ENCODE measurements around the gene NCK2. TPM values are rescaled to one million over a fixed set of nuclear protein-coding genes. Genes with fewer than 3 reads are reported as not detected.

Gene NCK2
- total RNA-seq, 3 donors from 2014 or later = 52.2 to 66.4 (median 57.6) TPM

GRCh38 chr2:105919826-105920225, 175.1 kb downstream of the NCK2 start:
- TF ChIP-seq, protein P1, sequence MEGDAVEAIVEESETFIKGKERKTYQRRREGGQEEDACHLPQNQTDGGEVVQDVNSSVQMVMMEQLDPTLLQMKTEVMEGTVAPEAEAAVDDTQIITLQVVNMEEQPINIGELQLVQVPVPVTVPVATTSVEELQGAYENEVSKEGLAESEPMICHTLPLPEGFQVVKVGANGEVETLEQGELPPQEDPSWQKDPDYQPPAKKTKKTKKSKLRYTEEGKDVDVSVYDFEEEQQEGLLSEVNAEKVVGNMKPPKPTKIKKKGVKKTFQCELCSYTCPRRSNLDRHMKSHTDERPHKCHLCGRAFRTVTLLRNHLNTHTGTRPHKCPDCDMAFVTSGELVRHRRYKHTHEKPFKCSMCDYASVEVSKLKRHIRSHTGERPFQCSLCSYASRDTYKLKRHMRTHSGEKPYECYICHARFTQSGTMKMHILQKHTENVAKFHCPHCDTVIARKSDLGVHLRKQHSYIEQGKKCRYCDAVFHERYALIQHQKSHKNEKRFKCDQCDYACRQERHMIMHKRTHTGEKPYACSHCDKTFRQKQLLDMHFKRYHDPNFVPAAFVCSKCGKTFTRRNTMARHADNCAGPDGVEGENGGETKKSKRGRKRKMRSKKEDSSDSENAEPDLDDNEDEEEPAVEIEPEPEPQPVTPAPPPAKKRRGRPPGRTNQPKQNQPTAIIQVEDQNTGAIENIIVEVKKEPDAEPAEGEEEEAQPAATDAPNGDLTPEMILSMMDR (IDR thresholded peaks at IDR 0.05) = peak; percentile 19
- intact Hi-C loops (cut with DNase I, micrococcal nuclease) = no loop called here
- no peaks in the 10 kb centered on the region for H3K4me1 ChIP-seq (ENCODE audit: low read depth)
- peaks cover 10% of the 10 kb centered on the region for H3K9me3 ChIP-seq
- H3K4me3 ChIP-seq = no peak overlapping the region
- DNase-seq (peak in 2 of 3 donors; percentile 35 to 44), ATAC-seq (peak; percentile 53)
- no peaks in the 10 kb centered on the region for H3K36me3 ChIP-seq (ENCODE audit: low read depth)

- no peaks in the 10 kb centered on the region for H3K36me3 ChIP-seq (ENCODE audit: low read depth)
- intact Hi-C loops (cut with DNase I, micrococcal nuclease) = no loop called here
- no peak for DNase-seq
- no peaks in the 10 kb centered on the region for H3K9me3 ChIP-seq
- H3K4me1 ChIP-seq (ENCODE audit: low read depth) = no peaks in the 10 kb centered on the region
- no peak for ATAC-seq
- TF ChIP-seq, protein P1 (IDR thresholded peaks at IDR 0.05) = no peak
- no peak overlapping the region for H3K4me3 ChIP-seq
These were observed 179.6 kb downstream of the NCK2 start for GRCh38 chr2:105924271-105924670.

DNA sequence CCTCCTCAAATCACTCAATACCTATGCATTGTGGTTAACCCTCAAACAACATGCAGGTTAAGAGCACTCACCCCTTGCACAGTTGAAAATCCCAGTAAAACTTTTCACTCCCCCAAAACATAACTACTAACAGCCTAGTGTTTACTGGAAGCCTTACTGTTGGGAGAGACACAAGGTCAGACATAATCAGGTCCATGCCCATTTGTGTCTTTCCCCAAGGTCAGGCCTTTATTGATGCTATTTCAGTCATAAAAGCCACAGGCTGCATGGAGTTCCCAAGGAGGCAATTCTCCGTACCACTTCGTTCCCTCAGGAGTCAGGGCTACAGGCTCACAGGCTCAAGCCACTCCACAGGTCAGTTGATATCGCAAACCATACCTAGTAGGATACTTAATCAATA, 180.2 kb downstream of the NCK2 start:
- Histone ChIP-seq H3K9me3 (no peaks in the 10 kb centered on the region), H3K4me3 (no peak overlapping the region), H3K4me1 (ENCODE audit: low read depth) (no peaks in the 10 kb centered on the region), H3K36me3 (ENCODE audit: low read depth) (no peaks in the 10 kb centered on the region)
- TF ChIP-seq, protein P1 (IDR thresholded peaks at IDR 0.05) = no peak
- ATAC-seq (no peak), DNase-seq (no peak)
- intact Hi-C loops (cut with DNase I, micrococcal nuclease) = no loop called here

- no peak for ATAC-seq
These were observed 180.7 kb downstream of the NCK2 start for GRCh38 chr2:105925390-105925789.

DNA sequence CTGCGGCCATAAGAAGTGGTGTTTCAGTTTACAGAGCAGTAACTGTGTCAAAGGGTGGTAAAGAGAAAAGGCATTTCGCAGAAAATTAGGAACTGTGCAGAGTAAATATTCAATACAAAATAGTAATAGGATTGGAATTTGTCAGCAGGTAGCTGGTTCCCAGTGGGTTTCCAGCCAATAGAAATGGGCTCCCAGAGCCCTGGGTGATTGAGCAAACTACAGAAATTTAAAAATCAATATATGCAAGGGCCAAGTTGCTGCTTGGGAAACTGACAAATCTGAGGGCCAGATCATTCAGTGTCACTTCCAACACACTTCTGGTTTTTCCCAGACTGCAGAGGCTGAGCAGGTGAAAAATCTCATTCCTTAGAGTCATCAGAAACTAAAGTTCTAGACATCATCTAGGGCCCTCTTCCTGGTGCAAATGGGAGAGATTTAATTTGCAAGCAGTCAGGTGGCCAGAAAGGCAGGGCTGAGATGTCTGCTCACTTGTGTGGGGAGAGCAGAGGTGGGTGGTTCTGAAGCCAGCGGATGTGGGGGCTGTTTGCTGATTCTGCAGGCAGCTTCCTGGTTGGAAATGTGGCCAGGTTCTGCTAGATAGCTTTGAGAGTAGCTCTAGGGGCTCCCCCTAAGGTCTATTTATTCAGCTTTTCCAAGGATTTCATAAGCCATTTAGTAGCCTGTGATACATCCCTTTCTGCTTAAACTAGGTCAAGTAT, 182.4 kb downstream of the NCK2 start:
- TF ChIP-seq, protein P1 (IDR thresholded peaks at IDR 0.05) = no peak
- Histone ChIP-seq H3K4me3 (no peak overlapping the region), H3K4me1 (ENCODE audit: low read depth) (no peaks in the 10 kb centered on the region), H3K36me3 (ENCODE audit: low read depth) (no peaks in the 10 kb centered on the region), H3K9me3 (no peaks in the 10 kb centered on the region)
- DNase-seq (peak; percentile 30 to 66 (median 35)), ATAC-seq (peak; percentile 69)
- intact Hi-C loops (cut with DNase I, micrococcal nuclease) = no loop called here

More at GRCh38 chr2:105925390-105925789, 180.7 kb downstream of the NCK2 start:
- DNase-seq = no peak
- Histone ChIP-seq H3K36me3 (ENCODE audit: low read depth) (no peaks in the 10 kb centered on the region), H3K4me3 (no peak overlapping the region), H3K4me1 (ENCODE audit: low read depth) (no peaks in the 10 kb centered on the region), H3K9me3 (no peaks in the 10 kb centered on the region)
- intact Hi-C loops (cut with DNase I, micrococcal nuclease) = no loop called here
- TF ChIP-seq, protein P1 (IDR thresholded peaks at IDR 0.05) = no peak
